CD4-positive, CD25-positive, alpha-beta regulatory T cell (primary cell): ENCODE results near the gene ZNF43. TPM values are rescaled to one million over a fixed set of nuclear protein-coding genes. Genes with fewer than 3 reads are reported as not detected.

ENCODE experiments used
- ATAC-seq, 2 donors: fragments of 150-1000 bp; cut with Tn5 transposase; one replicate each; pipeline ENCODE4 v1.10.0; 2021; ENCODE audit warnings: low read depth in 2 of 2, moderate number of reproducible peaks in 2 of 2, moderate library complexity in 1 of 2
- DNase-seq, 3 donors: peaks; one replicate each; pipeline versions ENCODE4 v3.0.0 to v3.0.0-alpha.2; 2012 to 2022; ENCODE audit warnings: mixed read lengths in 1 of 3
- H3K27ac ChIP-seq: one replicate; pipeline ENCODE4 v1.7.0; 2013; ENCODE audit warnings: mild to moderate bottlenecking, low read length; ENCODE audit not compliant: insufficient read depth, poor library complexity, severe bottlenecking
- H3K27me3 ChIP-seq: one replicate; pipeline ENCODE4 v1.7.0; 2013; ENCODE audit warnings: low read length; ENCODE audit not compliant: control insufficient read depth, insufficient read depth
- H3K36me3 ChIP-seq: one replicate; pipeline ENCODE4 v1.7.0; 2013; ENCODE audit warnings: mild to moderate bottlenecking, low read length, moderate library complexity; ENCODE audit not compliant: control insufficient read depth, insufficient read depth
- H3K4me1 ChIP-seq: 2 replicates; pipeline ENCODE4 v1.7.0; 2013; ENCODE audit warnings: mild to moderate bottlenecking, low read length; ENCODE audit not compliant: insufficient read depth, control insufficient read depth, poor library complexity, severe bottlenecking
- H3K4me3 ChIP-seq: one replicate; pipeline ENCODE4 v1.7.0; 2013; ENCODE audit warnings: low read depth, mild to moderate bottlenecking, low read length, moderate library complexity
- H3K9me3 ChIP-seq, 2 experiments: 1 replicate in 1 of 2; 2 replicates in 1 of 2; pipeline ENCODE4 v1.7.0; 2013; ENCODE audit warnings: low read length in 2 of 2, mild to moderate bottlenecking in 1 of 2, moderate library complexity in 1 of 2; ENCODE audit not compliant: control insufficient read depth in 2 of 2
- H3K27ac Mint-ChIP-seq, 3 donors: one replicate each; pipeline ENCODE4 v1.8.0; 2020 to 2022; ENCODE audit warnings: mild to moderate bottlenecking in 3 of 3, mixed read lengths in 3 of 3, moderate library complexity in 2 of 3
- H3K27me3 Mint-ChIP-seq: one replicate; pipeline ENCODE4 v1.8.0; 2022; ENCODE audit warnings: mild to moderate bottlenecking, mixed read lengths
- H3K36me3 Mint-ChIP-seq: one replicate; pipeline ENCODE4 v1.8.0; 2020; ENCODE audit warnings: mixed read lengths
- H3K4me1 Mint-ChIP-seq, 4 donors: one replicate each; pipeline ENCODE4 v1.8.0; 2020 to 2022; ENCODE audit warnings: mixed read lengths in 4 of 4, mild to moderate bottlenecking in 1 of 4
- H3K4me3 Mint-ChIP-seq, 4 donors: one replicate each; pipeline ENCODE4 v1.8.0; 2020 to 2022; ENCODE audit warnings: mild to moderate bottlenecking in 4 of 4, mixed read lengths in 4 of 4, moderate library complexity in 3 of 4
- H3K9me3 Mint-ChIP-seq, 7 donors: one replicate each; pipeline ENCODE4 v1.8.0; 2020 to 2022; ENCODE audit warnings: mixed read lengths in 7 of 7, mild to moderate bottlenecking in 3 of 7, moderate library complexity in 2 of 7
- polyA plus RNA-seq, 4 donors: library from polyadenylated mRNA; unstranded; fragments of 300-500 nt; fragmentation: Illumina TruSeq; gene quantifications; one replicate each; pipeline ENCODE4 v1.2.3, GENCODE V29; 2021
- total RNA-seq: library from RNA; stranded (reverse); gene quantifications from one replicate; pipeline ENCODE4 v1.2.3, GENCODE V29; 2022

ZNF43 gene
- total and polyA plus RNA-seq, 5 donors from 2014 or later = 12.2 to 25.6 (median 14.1) TPM

DNA sequence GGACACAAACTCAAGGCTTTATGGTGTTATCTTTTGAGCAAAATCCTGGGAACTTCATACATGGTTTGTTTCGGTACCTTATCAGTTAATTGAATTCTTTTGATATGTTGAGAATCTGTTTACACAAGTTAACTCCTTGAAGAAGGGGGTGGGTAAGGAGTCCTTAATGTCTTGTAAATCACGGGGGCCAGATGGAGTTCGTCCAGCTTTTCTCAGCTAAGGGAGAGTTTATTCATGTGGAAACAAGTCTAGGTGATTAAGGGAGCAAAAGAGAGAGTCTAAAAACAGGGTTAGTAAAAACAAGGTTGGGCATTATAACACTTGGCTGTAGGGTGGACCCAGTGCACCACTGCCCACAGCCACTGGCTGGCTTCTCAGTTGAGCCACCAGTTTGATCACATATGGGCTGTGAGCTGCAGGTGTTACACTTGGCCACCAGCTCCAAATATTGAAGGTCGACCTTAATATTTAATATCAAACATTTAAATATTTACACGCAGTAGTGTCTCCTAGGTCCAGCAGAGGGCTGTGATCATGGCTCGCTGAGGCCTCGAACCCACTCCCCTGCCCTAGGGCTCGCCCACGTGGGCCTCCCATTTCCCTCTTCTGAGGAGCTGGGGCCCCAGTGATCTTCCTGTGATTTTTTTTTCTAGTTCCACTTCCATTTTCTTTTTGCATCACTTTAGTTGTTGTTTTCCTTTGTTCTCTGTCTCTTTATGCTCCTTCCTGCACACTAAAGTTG is 21.0 kb upstream of the ZNF43 start:
- H3K9me3 ChIP-seq = no peaks in the 10 kb centered on the region
- no peaks in the 10 kb centered on the region for H3K4me1 ChIP-seq
- no peak overlapping the region for H3K27ac ChIP-seq
- H3K27me3 ChIP-seq = no peaks in the 10 kb centered on the region
- Mint-ChIP-seq H3K4me3 (no peak overlapping the region), H3K27me3 (no peaks in the 10 kb centered on the region), H3K27ac (no peak overlapping the region), H3K9me3 (peaks cover 0 to 3% (median 0%) of the 10 kb centered on the region in 7 donors), H3K36me3 (no peaks in the 10 kb centered on the region), H3K4me1 (peaks cover 5 to 10% (median 7%) of the 10 kb centered on the region in 4 donors)
- ATAC-seq = no peak
- H3K4me3 ChIP-seq = no peak overlapping the region
- DNase-seq = no peak
- H3K36me3 ChIP-seq = no peaks in the 10 kb centered on the region

GRCh38 chr19:21851596-21852345 is 15.8 kb upstream of the ZNF43 start:
- H3K9me3 ChIP-seq = no peaks in the 10 kb centered on the region
- peaks cover 0 to 2% (median 0%) of the 10 kb centered on the region in 7 donors for H3K9me3 Mint-ChIP-seq
- peak overlapping the region; percentile 85 for H3K4me3 ChIP-seq
- no peaks in the 10 kb centered on the region for H3K27me3 ChIP-seq
- DNase-seq = peak; percentile 84 to 90 (median 86)
- peaks cover 11% of the 10 kb centered on the region for H3K4me1 ChIP-seq
- peaks cover 16 to 32% (median 22%) of the 10 kb centered on the region in 4 donors for H3K4me1 Mint-ChIP-seq
- H3K27ac ChIP-seq = peak overlapping the region; percentile 85
- H3K4me3 Mint-ChIP-seq = peak overlapping the region; percentile 94 to 97 (median 96)
- peak overlapping the region; percentile 93 to 96 (median 94) for H3K27ac Mint-ChIP-seq
- H3K36me3 Mint-ChIP-seq = peaks cover 9% of the 10 kb centered on the region
- peaks cover 4% of the 10 kb centered on the region for H3K36me3 ChIP-seq
- ATAC-seq = peak; percentile 98
- no peaks in the 10 kb centered on the region for H3K27me3 Mint-ChIP-seq

GRCh38 chr19:21850656-21851255 is 14.8 kb upstream of the ZNF43 start:
- DNase-seq (no peak), ATAC-seq (no peak)
- Histone ChIP-seq H3K27me3 (no peaks in the 10 kb centered on the region), H3K9me3 (no peaks in the 10 kb centered on the region), H3K4me3 (peak overlapping the region; percentile 58), H3K4me1 (peaks cover 11% of the 10 kb centered on the region), H3K27ac (peak overlapping the region; percentile 85), H3K36me3 (peaks cover 11% of the 10 kb centered on the region)
- peaks cover 9% of the 10 kb centered on the region for H3K36me3 Mint-ChIP-seq
- H3K9me3 Mint-ChIP-seq = peaks cover 0 to 2% (median 0%) of the 10 kb centered on the region in 7 donors
- peak overlapping the region in 1 of 3 donors; percentile 7 for H3K27ac Mint-ChIP-seq
- peaks cover 19 to 42% (median 26%) of the 10 kb centered on the region in 4 donors for H3K4me1 Mint-ChIP-seq
- no peaks in the 10 kb centered on the region for H3K27me3 Mint-ChIP-seq
- peak overlapping the region; percentile 60 to 97 (median 83) for H3K4me3 Mint-ChIP-seq

GRCh38 chr19:21848706-21849105 is 12.7 kb upstream of the ZNF43 start:
- no peaks in the 10 kb centered on the region for H3K27me3 ChIP-seq
- no peaks in the 10 kb centered on the region for H3K9me3 ChIP-seq
- Mint-ChIP-seq H3K4me3 (no peak overlapping the region), H3K9me3 (no peaks in the 10 kb centered on the region), H3K4me1 (peaks cover 19 to 42% (median 29%) of the 10 kb centered on the region in 4 donors), H3K27ac (no peak overlapping the region), H3K27me3 (no peaks in the 10 kb centered on the region), H3K36me3 (peaks cover 17% of the 10 kb centered on the region)
- no peak for DNase-seq
- peaks cover 24% of the 10 kb centered on the region for H3K36me3 ChIP-seq
- no peak for ATAC-seq
- H3K4me1 ChIP-seq = peaks cover 11% of the 10 kb centered on the region
- H3K4me3 ChIP-seq = no peak overlapping the region
- H3K27ac ChIP-seq = no peak overlapping the region

- DNase-seq (no peak), ATAC-seq (no peak)
- no peak overlapping the region for H3K4me3 Mint-ChIP-seq
- Histone ChIP-seq H3K4me3 (no peak overlapping the region), H3K27me3 (no peaks in the 10 kb centered on the region), H3K9me3 (peaks cover 0 to 4% of the 10 kb centered on the region in 2 experiments), H3K4me1 (no peaks in the 10 kb centered on the region), H3K36me3 (peaks cover 57% of the 10 kb centered on the region), H3K27ac (no peak overlapping the region)
- peaks cover 0 to 19% (median 11%) of the 10 kb centered on the region in 4 donors for H3K4me1 Mint-ChIP-seq
- no peaks in the 10 kb centered on the region for H3K27me3 Mint-ChIP-seq
- H3K27ac Mint-ChIP-seq = no peak overlapping the region
- peaks cover 45% of the 10 kb centered on the region for H3K36me3 Mint-ChIP-seq
- no peaks in the 10 kb centered on the region for H3K9me3 Mint-ChIP-seq
Observed at GRCh38 chr19:21843081-21843480, 7.1 kb upstream of the ZNF43 start.

DNA sequence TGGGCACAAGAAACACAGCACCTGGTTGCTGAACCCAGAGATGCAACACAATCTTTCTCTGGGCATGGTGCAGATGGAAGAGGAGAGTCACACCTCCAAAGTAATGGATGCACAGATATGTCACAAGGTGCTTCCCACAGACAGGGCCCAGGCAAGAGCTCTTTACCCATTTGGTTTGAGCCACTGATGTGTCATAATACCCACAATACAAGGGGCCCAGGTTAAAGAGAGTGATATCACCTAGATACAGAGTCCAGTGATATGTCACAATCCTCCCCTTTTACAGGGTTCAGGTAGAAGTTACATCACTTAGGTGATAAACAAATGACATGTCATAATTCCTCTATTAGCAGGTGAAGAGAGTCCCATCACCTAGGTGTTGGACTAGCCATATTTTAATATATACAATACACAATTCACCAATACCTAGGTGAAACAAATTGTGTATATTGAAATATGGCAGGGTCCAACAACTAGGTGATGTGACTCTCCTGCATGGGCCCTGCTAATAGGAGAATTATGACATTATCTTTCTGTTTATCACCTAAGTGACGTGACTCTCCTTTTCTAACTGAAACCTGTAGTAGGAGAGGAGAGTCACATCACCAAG is 5.6 kb upstream of the ZNF43 start:
- Histone ChIP-seq H3K27me3 (no peaks in the 10 kb centered on the region), H3K27ac (no peak overlapping the region), H3K9me3 (peaks cover 0 to 4% of the 10 kb centered on the region in 2 experiments), H3K4me3 (no peak overlapping the region), H3K4me1 (peaks cover 1% of the 10 kb centered on the region), H3K36me3 (peaks cover 51% of the 10 kb centered on the region)
- no peak overlapping the region for H3K4me3 Mint-ChIP-seq
- H3K27ac Mint-ChIP-seq = no peak overlapping the region
- ATAC-seq (no peak), DNase-seq (no peak)
- H3K9me3 Mint-ChIP-seq = no peaks in the 10 kb centered on the region
- H3K27me3 Mint-ChIP-seq = no peaks in the 10 kb centered on the region
- peaks cover 41% of the 10 kb centered on the region for H3K36me3 Mint-ChIP-seq
- H3K4me1 Mint-ChIP-seq = peaks cover 0 to 16% (median 6%) of the 10 kb centered on the region in 4 donors

DNA sequence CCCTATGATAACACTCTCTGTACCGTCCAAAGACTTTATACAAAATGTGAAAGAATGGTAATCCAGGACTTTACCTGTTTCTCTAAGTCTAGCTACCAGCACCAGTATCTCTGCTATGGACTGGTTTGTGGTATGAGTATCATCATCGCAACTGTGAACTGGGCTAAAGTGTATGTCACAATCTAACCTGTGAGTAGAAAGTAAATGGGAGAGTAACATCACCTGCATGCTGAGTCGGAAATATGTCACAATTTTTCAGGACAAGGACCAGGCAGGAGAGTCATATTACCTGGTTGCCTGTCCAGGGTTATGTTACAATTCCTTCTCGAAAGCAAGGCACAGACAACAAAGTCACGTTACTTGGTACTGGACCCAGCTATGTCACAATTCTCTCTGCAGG is 5.1 kb upstream of the ZNF43 start:
- Histone ChIP-seq H3K9me3 (peaks cover 0 to 4% of the 10 kb centered on the region in 2 experiments), H3K36me3 (peaks cover 47% of the 10 kb centered on the region), H3K27ac (no peak overlapping the region), H3K4me1 (peaks cover 7% of the 10 kb centered on the region), H3K27me3 (no peaks in the 10 kb centered on the region), H3K4me3 (no peak overlapping the region)
- no peak for DNase-seq
- Mint-ChIP-seq H3K27me3 (no peaks in the 10 kb centered on the region), H3K9me3 (no peaks in the 10 kb centered on the region), H3K4me3 (no peak overlapping the region), H3K27ac (no peak overlapping the region), H3K4me1 (peaks cover 0 to 11% (median 4%) of the 10 kb centered on the region in 4 donors), H3K36me3 (peaks cover 41% of the 10 kb centered on the region)
- no peak for ATAC-seq
